Parathyroid adenoma (tissue), 2 donors: ENCODE measurements around the gene IGFN1.

Source experiments
- H2AFZ ChIP-seq: fragments of 300-600 bp; sonication (generic); one replicate; pipeline ENCODE4 v1.7.0; 2017; ENCODE audit warnings: antibody characterized with exemption, mild to moderate bottlenecking
- H3K27ac ChIP-seq: fragments of 300-600 bp; sonication (generic); one replicate; pipeline ENCODE4 v1.7.0; 2017
- H3K27me3 ChIP-seq: fragments of 300-600 bp; sonication (generic); one replicate; pipeline ENCODE4 v1.7.0; 2017; ENCODE audit warnings: low read length; ENCODE audit not compliant: control insufficient read depth, insufficient read depth
- H3K36me3 ChIP-seq: fragments of 300-600 bp; sonication (generic); one replicate; pipeline ENCODE4 v1.7.0; 2017; ENCODE audit warnings: low read length; ENCODE audit not compliant: control insufficient read depth, insufficient read depth
- H3K4me1 ChIP-seq: fragments of 300-600 bp; sonication (generic); one replicate; pipeline ENCODE4 v1.7.0; 2017; ENCODE audit warnings: control low read depth
- H3K4me2 ChIP-seq: fragments of 300-600 bp; sonication (generic); one replicate; pipeline ENCODE4 v1.7.0; 2017; ENCODE audit warnings: low read length
- H3K4me3 ChIP-seq: fragments of 300-600 bp; sonication (generic); one replicate; pipeline ENCODE4 v1.7.0; 2017; ENCODE audit warnings: low read depth, low read length
- H3K79me2 ChIP-seq: fragments of 300-600 bp; sonication (generic); one replicate; pipeline ENCODE4 v1.7.0; 2017; ENCODE audit warnings: control low read depth
- H3K9ac ChIP-seq: fragments of 300-600 bp; sonication (generic); one replicate; pipeline ENCODE4 v1.7.0; 2017; ENCODE audit warnings: mild to moderate bottlenecking
- H3K9me3 ChIP-seq: fragments of 300-600 bp; sonication (generic); one replicate; pipeline ENCODE4 v1.7.0; 2017; ENCODE audit warnings: low read length; ENCODE audit not compliant: control insufficient read depth
- CTCF ChIP-seq: fragments of 300-600 bp; sonication (generic); IDR thresholded peaks from one replicate; pipeline ENCODE4 v1.7.0; 2017; ENCODE audit warnings: antibody characterized with exemption, mild to moderate bottlenecking
- donor health status: primary hyperparathyroidism.

Gene IGFN1

DNA sequence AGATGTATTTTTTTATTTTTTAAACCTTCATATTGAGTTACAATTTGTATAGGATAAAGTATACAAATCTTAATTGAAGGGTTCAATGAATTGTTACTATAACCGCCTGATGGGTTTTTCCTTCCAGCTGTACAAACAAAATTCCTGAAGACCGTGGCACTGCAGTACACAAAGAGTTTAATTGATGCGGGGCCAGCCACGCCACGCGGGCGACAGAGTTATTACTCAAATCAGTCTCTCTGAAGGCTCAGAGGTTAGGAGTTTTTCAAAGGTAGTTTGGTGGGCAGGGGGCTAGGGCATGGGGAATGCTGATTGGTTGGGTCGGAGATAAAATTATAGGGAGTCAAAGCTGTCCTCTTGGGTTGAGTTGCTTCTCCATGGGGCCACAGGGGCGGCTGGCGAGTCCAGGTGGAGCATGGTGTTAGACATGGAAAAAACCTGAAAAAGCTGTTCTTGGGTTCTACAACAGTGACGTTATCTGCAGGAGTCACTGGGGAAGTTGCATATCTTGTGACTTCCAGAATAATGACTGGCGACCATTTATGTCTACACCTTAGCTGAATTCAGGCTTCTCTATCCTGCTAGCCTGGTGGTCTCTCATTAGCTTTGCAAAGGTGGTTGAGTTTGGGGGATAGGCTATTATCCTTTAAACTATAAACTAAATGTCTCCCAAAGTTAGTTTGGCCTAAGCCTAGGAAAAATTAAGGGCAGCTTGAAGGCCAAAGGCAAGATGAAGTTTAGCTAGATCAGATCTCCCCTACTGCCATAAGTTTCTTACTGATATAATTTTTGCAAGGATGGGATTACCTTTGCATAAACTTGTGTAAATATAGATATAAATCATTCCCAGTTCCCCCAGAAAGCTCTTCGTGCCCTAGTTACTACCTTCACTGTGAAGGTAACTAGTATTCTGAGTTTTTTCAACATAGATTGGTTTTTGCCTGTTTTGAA lies 23.3 kb upstream of the IGFN1 start:
- H3K36me3 ChIP-seq: no peaks in the 10 kb centered on the region
- H3K9me3 ChIP-seq: no peaks in the 10 kb centered on the region
- no peak for TF ChIP-seq CTCF
- peaks cover 6% of the 10 kb centered on the region for H3K4me1 ChIP-seq
- H3K27ac ChIP-seq: no peak overlapping the region
- H3K79me2 ChIP-seq: no peaks in the 10 kb centered on the region
- H2AFZ ChIP-seq: no peak overlapping the region
- no peak overlapping the region for H3K4me3 ChIP-seq
- H3K9ac ChIP-seq: no peak overlapping the region
- no peak overlapping the region for H3K4me2 ChIP-seq
- H3K27me3 ChIP-seq: no peaks in the 10 kb centered on the region

DNA sequence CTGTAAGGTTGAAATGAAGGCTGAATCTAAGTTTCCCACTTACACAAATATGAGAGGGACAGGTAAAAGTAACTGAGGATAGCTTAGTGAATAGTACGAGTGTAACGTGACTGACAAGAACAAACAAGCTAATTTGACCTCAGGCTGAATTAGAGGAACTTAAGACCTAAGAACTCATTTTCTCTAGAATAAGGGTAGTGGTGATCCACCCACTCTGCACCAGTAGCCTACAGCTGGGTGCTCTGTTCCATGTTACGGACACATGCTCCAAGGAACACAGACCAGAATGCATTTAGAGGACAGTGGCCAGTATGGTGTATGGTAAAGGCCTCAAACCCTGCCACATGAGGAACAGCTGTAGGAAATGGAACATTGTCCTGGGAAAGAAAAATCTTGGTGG lies 21.4 kb upstream of the IGFN1 start:
- TF ChIP-seq CTCF: no peak
- H3K4me3 ChIP-seq: no peak overlapping the region
- peaks cover 6% of the 10 kb centered on the region for H3K4me1 ChIP-seq
- H3K9me3 ChIP-seq: no peaks in the 10 kb centered on the region
- no peaks in the 10 kb centered on the region for H3K79me2 ChIP-seq
- H3K9ac ChIP-seq: no peak overlapping the region
- H2AFZ ChIP-seq: no peak overlapping the region
- H3K4me2 ChIP-seq: no peak overlapping the region
- no peaks in the 10 kb centered on the region for H3K36me3 ChIP-seq
- H3K27me3 ChIP-seq: no peaks in the 10 kb centered on the region
- H3K27ac ChIP-seq: no peak overlapping the region

- peaks cover 6% of the 10 kb centered on the region for H3K4me1 ChIP-seq
- peak overlapping the region; percentile 66 for H3K4me3 ChIP-seq
- H3K9ac ChIP-seq: peak overlapping the region; percentile 46
- TF ChIP-seq CTCF: no peak
- H3K36me3 ChIP-seq: no peaks in the 10 kb centered on the region
- H3K79me2 ChIP-seq: no peaks in the 10 kb centered on the region
- H3K9me3 ChIP-seq: no peaks in the 10 kb centered on the region
- peak overlapping the region; percentile 77 for H2AFZ ChIP-seq
- H3K27ac ChIP-seq: peak overlapping the region; percentile 96
- H3K4me2 ChIP-seq: peak overlapping the region; percentile 25
- H3K27me3 ChIP-seq: no peaks in the 10 kb centered on the region
These were observed 20.6 kb upstream of the IGFN1 start for GRCh38 chr1:201169971-201170532.

DNA sequence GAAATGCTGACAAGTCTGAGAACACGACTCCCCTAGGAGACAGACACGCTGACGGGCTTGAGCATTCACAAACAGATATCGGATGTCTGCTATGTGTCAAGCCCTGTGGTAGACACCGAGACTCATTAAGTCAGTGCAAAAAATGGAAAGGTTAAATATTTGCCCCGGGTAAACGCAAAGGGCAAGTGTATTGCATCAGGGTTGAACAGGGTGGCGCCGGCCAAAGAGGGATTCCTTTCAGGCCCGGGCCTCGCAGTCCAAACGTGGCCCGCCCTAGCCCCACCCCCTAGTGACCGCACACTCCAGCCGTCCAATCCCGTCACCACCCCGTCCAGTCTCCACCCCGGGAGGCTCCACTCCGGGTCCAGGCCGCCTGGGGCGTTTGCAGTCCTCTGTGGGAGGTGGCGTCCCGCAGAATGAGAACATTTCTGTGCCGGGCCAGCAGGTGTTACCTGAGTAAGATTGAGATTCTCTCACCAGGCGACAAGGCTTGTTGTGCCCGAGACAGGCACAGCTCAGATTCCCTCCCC lies 20.0 kb upstream of the IGFN1 start:
- no peaks in the 10 kb centered on the region for H3K9me3 ChIP-seq
- no peaks in the 10 kb centered on the region for H3K79me2 ChIP-seq

More for the DNA sequence above, 20.0 kb upstream of the IGFN1 start:
- Histone ChIP-seq H3K27ac (peak overlapping the region; percentile 96), H3K4me3 (peak overlapping the region; percentile 66), H3K4me2 (peak overlapping the region; percentile 56), H3K4me1 (peaks cover 6% of the 10 kb centered on the region), H3K36me3 (no peaks in the 10 kb centered on the region), H2AFZ (peak overlapping the region; percentile 95), H3K9ac (peak overlapping the region; percentile 67), H3K27me3 (no peaks in the 10 kb centered on the region)
- TF ChIP-seq CTCF: no peak
